ENCODE results near the gene NKX6-1.

DNA sequence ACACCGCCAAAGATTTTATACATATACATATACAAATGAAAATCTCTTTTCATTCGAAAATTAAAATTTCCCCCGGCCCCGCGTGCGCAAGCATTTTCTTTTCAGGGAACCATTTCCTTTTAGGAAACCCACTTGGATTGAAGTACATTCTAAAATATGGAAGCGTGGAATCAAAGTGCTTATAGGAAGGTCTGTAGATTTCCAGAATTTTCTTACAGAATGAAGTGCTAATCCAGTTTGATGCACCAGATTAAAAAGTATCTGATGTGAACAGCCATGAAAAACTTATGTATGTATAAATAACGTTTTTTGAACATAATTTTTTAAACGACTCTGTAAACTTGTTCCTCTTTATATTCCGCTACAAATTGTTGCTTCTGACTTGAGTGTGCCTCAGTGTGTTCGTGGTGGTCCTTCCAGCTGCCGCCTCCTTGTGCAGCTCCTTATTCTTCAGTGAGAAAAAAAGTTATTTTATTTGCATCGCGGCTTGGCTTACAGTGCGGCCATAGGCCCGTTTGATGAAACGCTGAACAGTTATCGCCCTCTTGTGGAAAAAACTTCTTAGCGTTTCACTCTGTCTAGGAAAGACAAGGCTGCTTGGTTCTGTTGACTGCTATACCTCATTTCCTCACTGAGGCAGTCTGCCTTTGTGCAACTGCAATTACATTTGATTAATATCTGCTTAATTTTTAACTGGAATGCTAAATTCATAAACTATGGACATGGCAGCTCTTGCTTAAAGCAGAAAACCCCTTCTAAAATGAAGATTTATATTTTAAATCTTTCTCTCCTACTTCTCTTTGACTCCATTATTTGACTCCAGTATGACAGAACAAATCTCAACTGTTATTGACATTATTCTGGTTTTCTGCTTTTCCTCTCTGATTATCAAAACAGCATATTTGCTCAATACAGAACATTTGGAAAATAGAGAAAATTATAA lies 4.7 kb upstream of the NKX6-1 start:
- TF ChIP-seq SUZ12 (IDR thresholded peaks at IDR 0.05; ENCODE audit: extremely low read depth, insufficient read depth, insufficient read length): no peak
- TF ChIP-seq ZNF274 (IDR thresholded peaks at IDR 0.05; ENCODE audit: low read depth, low read length): no peak
- TF ChIP-seq YY1 (IDR thresholded peaks at IDR 0.05; ENCODE audit: insufficient read depth, insufficient read length): no peak

All from NT2/D1 (cell line).